SHP77 treated with DMSO at 0.1 percent for 48 hours (cell line): ENCODE data around the gene ECE2.
"Not testable (repeated sequence)": the region's sequence is repeated elsewhere in the genome, so short reads cannot be mapped to it uniquely, and the experiment has no call there.

Experiments used
- DNase-seq: peaks from one replicate; lab custom pipeline; 2025; lab: John Stamatoyannopoulos, UW

The ECE2 gene

GRCh38 chr3:184267249-184267648 is 8.6 kb upstream of the ECE2 start:
- DNase-seq = not testable (repeated sequence)

- DNase-seq = no peak
Measured at GRCh38 chr3:184272269-184272668, 3.6 kb upstream of the ECE2 start.

GRCh38 chr3:184275381-184275701 is 481 bp upstream of the ECE2 start:
- DNase-seq = no peak

- DNase-seq = no peak
Measured at GRCh38 chr3:184277366-184277765, 1.5 kb downstream of the ECE2 start.

- no peak for DNase-seq
Measured at GRCh38 chr3:184282941-184283340, 7.1 kb downstream of the ECE2 start.

GRCh38 chr3:184283681-184284080 is 7.9 kb downstream of the ECE2 start:
- no peak for DNase-seq

- peak; percentile 73 for DNase-seq
Measured at GRCh38 chr3:184284696-184285095, 8.9 kb downstream of the ECE2 start.

GRCh38 chr3:184289426-184289938 is 13.7 kb downstream of the ECE2 start:
- peak; percentile 48 for DNase-seq

GRCh38 chr3:184290331-184290730 is 14.5 kb downstream of the ECE2 start:
- DNase-seq = no peak

- DNase-seq = no peak
Measured at GRCh38 chr3:184291044-184291737, 15.4 kb downstream of the ECE2 start.

GRCh38 chr3:184291738-184292445 is 16.1 kb downstream of the ECE2 start:
- no peak for DNase-seq

- DNase-seq = no peak
Measured at GRCh38 chr3:184295771-184296170, 19.9 kb downstream of the ECE2 start.

- no peak for DNase-seq
Measured at GRCh38 chr3:184296616-184297015, 20.8 kb downstream of the ECE2 start.

- peak; percentile 88 for DNase-seq
Measured at GRCh38 chr3:184298759-184299487, 23.1 kb downstream of the ECE2 start, which contains the start of gene PSMD2. Gene PSMD2, plus strand, starts transcription at chr3:184299241. Its CDS starts 26 bp downstream, at chr3:184299267.

- no peak for DNase-seq
Measured at GRCh38 chr3:184299488-184300377, 23.9 kb downstream of the ECE2 start.

- no peak for DNase-seq
Measured at GRCh38 chr3:184300378-184300720, 24.5 kb downstream of the ECE2 start.

GRCh38 chr3:184305577-184305976 is 29.8 kb downstream of the ECE2 start:
- DNase-seq = no peak

GRCh38 chr3:184306341-184306972 is 30.6 kb downstream of the ECE2 start:
- no peak for DNase-seq

GRCh38 chr3:184307915-184308314 is 32.1 kb downstream of the ECE2 start:
- DNase-seq = no peak

GRCh38 chr3:184308744-184309143 is 32.9 kb downstream of the ECE2 start:
- DNase-seq = no peak

- DNase-seq = no peak
Measured at GRCh38 chr3:184311633-184312032, 35.8 kb downstream of the ECE2 start.

- DNase-seq = peak; percentile 57
Measured at GRCh38 chr3:184314363-184314699, 38.5 kb downstream of the ECE2 start, which contains the start of gene EIF4G1. Gene EIF4G1, plus strand, starts transcription at chr3:184314606. Its CDS starts 1,191 bp downstream, at chr3:184315797.
